ENCODE measurements around the gene CEBPE. TPM values are rescaled to one million over a fixed set of nuclear protein-coding genes. Genes with fewer than 3 reads are reported as not detected.
"Not testable (repeated sequence)": the region's sequence is repeated elsewhere in the genome, so short reads cannot be mapped to it uniquely, and the experiment has no call there.

CEBPE gene
- total RNA-seq, 1 donor from 2014 or later: not detected

- DNase-seq (ENCODE audit: low read depth, low spot score): peak; percentile 36
Observed at GRCh38 chr14:23121361-23121771, 2.3 kb upstream of the CEBPE start.

GRCh38 chr14:23120541-23121251 lies 1.6 kb upstream of the CEBPE start:
- DNase-seq (ENCODE audit: low read depth, low spot score): peak; percentile 59

DNA sequence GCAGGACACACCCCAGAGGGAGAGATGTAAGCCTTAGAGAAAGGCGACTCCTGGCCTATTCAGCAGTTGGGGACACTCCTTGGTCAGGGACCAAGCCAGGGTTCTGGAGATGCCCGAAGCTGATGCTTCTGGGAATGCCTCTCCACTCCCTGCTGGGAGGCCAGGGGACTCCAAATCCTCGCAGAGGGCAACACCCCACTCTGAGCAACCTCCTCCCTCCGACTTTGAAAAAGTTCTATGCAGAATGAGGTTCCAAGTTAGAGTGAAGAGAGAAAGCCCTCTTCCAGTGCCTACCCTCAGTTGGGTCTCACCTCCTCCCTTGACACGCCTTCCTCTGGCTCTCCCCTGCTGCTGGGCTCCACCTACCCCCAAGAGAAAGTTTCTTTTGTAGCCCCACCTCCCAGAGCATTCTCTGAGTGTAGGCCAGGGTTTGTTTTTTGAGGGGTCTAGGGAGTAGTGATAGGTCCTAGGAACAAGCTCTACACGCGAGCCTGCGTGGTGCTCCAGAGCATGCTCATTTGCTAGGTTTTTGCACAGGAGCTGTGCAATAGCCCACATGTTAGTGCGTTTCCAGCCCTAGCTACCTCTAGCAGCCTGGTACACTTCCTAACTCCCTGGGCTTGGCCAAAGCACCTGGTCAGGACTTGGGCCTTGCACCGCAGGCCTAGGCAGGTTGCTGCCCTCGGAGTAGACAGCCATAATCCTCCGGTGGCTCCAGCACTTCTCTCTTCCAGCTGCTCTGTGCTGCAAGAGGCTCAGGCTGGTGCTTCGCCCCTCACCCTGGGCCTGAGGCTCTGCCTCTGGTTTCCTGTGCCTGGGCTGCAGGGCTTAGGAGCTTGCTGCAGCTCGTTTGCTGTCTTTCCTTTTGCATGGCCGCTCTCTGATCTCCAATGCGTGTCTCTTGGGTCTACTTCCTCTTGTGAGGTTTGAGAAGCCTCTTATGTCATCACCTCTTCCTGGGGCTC lies 590 bp upstream of the CEBPE start:
- DNase-seq (ENCODE audit: low read depth, low spot score): no peak

GRCh38 chr14:23117371-23118020 lies 1.6 kb downstream of the CEBPE start:
- no peak for DNase-seq (ENCODE audit: low read depth, low spot score)

DNA sequence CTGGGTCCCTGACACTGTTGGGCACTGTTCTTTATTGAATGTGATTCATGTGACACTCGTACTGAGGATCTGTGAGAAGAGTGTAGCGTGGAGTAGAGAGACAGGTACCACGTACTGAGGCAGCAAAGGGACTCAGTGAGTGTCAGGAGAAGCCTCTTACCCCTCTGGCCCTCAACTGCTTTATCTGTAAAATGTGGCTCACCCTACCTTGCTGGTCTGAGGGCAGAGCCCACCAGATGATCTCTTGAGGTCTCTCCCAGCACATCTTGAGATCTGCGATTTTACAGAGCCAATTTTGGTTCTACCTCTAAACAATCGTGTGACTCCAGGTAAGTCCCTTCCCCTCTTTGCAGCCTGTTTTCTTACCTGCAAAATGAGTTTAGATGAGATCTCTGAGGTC lies 3.1 kb downstream of the CEBPE start:
- DNase-seq (ENCODE audit: low read depth, low spot score): no peak

DNA sequence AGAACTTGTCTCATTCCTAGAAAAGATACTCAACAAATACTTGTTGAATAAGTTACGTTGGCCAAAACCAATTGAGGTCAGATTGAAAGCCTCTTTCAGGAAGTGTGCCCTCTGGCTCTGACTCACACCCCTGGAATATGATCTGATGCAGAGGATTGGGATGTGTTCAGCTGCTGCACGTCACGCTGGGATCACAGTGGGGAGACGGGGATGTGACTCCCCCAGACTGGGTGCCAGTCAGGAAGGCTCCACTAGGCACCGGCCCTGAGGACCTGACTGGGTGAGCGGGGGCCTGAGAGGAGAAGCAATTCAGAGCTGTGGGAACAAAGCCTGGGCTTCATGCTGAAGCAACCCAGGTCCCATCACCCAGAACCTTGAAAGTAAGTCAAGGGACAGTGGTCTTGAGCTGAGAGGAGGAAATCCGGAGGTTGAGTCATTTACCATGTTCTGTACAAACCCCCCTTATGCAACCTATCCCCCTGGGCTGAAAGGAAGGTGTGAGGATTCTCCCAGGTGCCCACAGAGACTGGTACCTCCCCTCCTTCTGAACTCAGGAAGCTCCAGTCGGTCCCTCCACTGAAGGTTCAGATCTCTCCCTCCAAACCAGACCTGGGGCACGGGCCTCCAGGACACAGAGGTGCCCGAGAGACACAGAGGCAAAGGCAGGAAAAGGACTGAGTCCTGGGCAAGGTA lies 3.9 kb downstream of the CEBPE start:
- DNase-seq (ENCODE audit: low read depth, low spot score): no peak

DNA sequence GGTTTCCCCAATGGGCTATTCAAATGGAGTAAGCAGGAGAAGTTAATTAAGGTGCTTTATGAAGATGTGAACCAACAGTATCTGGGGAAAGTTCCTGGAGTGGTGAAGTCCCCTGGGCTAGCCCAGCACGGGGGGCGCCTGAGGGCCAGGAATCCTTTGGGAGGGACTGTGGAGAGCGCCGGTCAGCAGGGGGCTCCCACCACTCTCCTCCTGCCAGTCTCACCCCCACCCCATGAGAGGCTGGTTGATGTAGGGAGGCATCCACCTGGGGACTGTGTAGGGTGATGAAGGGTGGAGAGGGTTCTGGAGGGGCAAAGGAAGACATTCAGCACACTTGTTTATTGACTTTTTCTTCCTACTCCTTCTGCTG lies 4.4 kb downstream of the CEBPE start:
- no peak for DNase-seq (ENCODE audit: low read depth, low spot score)

DNA sequence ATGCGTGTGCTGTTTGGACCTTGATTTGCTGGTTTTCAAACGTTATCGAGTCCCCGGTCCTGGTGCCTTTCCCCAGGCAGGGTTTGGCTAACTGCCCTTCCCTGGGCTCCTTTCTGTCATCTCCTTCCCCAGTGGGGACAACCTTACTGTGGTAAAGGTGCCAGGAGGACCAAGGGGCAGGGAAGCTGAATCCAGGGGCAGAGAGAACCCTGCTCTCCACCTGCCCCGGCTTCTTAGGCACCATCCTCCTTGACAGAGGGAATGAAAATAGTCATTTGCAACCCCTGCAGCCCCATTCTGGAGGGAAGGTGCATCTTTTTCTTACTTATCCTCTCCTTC lies 5.0 kb downstream of the CEBPE start:
- DNase-seq (ENCODE audit: low read depth, low spot score): no peak

DNA sequence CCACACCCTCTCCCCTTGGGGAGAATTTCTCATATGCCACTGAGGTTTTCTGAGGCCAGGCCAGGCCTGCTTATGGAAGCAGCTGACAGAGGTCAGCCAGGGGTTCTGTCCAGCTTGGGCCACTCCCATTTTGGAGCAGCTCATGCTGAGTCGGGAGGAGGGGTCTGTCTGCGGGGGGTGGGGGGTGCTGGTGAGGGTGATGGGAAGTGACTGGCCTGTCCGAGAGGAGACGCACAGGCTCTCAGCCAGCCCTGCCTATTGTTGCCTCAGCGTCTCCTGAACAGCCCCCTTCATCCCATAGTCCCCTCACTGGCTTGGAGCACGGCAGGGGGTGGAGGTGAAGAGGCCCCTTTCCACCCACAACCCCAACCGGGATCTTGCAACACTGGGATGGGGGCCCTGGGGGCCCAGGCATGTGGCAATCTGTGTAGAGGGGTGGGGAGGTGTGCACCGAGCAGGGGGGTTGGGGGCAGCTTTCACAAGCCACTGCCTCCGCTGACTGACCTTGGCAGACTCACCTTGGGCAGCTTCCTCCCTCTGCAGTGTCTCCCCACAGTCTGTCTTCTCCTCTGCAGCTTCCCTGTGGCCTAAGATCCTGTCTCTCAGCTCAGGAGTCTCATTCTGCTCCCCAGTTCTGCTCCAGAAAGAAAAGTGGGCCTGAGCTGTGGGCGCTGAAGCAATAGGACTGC lies 5.5 kb downstream of the CEBPE start:
- no peak for DNase-seq (ENCODE audit: low read depth, low spot score)

GRCh38 chr14:23112359-23113178 lies 6.5 kb downstream of the CEBPE start:
- no peak for DNase-seq (ENCODE audit: low read depth, low spot score)

DNA sequence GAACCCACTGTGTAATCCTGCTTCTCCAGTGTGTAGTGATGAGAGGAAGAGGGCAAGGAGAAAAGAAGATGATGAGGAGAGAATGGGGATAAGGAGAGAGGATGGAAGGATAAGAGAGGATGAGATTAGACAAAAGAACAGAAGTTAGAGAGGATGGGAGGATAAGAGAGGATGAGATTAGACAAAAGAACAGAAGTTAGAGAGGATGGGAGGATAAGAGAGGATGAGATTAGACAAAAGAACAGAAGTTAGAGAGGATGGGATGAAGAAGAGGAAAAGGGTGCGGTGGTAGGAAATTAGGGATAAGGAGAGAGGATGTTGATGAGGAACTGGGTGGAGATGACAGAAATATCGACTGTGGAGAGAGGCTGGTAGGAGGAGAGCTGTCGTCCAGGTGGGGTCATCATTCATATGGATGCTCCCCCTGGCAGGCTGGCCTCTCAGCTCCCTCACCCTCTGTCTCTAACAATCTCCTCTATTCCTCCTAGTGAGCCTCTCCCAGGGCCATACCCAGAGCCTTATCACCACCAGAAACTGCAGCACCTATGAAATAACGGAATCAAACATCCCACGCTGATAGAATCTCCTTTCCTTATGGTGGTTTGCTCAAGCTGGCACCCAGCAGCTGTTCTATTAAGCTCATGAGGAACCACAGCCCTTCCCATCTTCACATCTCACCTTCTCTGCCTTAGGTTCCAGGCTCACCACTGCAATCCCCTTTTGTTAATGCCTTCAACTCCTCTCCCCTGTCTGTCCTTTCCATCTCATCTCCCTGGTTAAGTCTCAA lies 8.3 kb downstream of the CEBPE start:
- DNase-seq (ENCODE audit: low read depth, low spot score): no peak

- DNase-seq (ENCODE audit: low read depth, low spot score): no peak
Observed at GRCh38 chr14:23109769-23110168, 9.3 kb downstream of the CEBPE start.

DNA sequence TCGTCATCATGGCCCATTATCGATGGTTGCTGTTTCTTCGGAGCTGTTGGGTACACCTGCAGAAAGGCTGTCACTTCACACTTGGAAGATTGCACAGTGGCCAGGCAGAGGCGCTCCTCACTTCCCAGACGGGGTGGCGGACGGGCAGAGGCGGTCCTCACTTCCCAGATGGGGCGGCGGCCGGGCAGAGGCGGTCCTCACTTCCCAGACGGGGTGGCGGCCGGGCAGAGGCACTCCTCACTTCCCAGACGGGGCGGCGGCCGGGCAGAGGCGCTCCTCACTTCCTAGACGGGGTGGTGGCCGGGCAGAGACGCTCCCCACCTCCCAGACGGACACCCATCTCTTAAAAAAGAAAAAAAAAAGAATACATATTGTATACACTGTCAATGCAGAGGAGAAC lies 10.9 kb downstream of the CEBPE start:
- not testable (repeated sequence) for DNase-seq (ENCODE audit: low read depth, low spot score)

DNA sequence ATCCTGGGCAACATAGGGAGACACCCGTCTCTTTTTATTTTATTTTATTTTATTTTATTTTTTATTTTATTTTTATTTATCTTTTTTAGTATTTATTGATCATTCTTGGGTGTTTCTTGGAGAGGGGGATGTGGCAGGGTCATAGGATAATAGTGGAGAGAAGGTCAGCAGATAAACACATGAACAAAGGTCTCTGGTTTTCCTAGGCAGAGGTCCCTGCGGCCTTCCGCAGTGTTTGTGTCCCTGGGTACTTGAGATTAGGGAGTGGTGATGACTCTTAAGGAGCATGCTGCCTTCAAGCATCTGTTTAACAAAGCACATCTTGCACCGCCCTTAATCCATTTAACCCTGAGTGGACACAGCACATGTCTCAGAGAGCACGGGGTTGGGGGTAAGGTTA lies 11.4 kb downstream of the CEBPE start:
- not testable (repeated sequence) for DNase-seq (ENCODE audit: low read depth, low spot score)

GRCh38 chr14:23106747-23107045 lies 12.4 kb downstream of the CEBPE start:
- no peak for DNase-seq (ENCODE audit: low read depth, low spot score)

- DNase-seq (ENCODE audit: low read depth, low spot score): no peak
Observed at GRCh38 chr14:23105348-23105824, 13.7 kb downstream of the CEBPE start.

DNA sequence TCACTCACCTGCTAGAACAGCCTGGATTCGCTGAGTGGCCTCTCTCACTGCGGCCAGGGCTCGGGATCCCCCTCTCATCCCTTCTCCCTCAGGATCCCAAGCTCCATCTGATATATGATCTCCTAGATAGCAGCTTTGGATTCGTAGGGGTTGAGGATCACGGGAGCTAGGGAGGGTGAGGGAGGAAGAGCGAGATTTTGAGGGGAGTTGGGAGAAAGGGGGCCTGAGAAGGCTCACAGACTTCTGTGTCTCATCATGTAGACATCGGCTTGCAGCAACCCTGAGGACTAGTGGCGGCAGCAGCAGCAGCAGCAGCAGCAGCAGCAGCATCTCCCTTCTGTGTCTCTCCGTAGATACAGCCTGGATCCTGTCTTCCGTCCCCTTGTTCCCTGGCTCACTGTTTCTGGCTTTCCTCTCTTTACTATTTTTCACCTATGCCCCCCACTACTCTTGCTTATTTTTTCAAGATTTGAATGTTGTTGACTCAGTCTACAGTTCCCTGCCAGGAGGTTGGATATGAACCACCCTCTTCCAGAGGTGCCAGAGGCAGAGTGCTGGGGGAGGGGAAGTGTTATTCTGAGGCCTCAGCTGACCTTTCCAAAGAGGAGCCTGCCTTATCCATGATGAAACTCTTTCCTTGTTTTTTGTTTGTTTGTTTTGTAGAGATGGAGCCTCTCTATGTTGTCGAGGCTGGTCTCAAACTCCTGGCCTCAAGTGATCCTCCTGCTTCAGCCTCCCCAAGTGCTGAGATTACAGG lies 14.3 kb downstream of the CEBPE start, which contains the start of gene CIROP:
TSS of gene CIROP (minus strand) at position 399 of the 757 bp plus-strand sequence. CDS start at position 330, 69 bp downstream.
- DNase-seq (ENCODE audit: low read depth, low spot score): no peak

GRCh38 chr14:23104070-23104590 lies 14.9 kb downstream of the CEBPE start:
- DNase-seq (ENCODE audit: low read depth, low spot score): no peak

All from pulmonary artery endothelial cell (primary cell).